GM19023 (cell line): ENCODE measurements around the gene TMEM8B.
"Not testable (repeated sequence)": the region's sequence is repeated elsewhere in the genome, so short reads cannot be mapped to it uniquely, and the experiment has no call there.

ENCODE experiments used
- ATAC-seq: cut with Tn5 transposase; IDR thresholded peaks from one replicate; pipeline ENCODE4 v1.9.1; 2021; ENCODE audit warnings: mild to moderate bottlenecking, moderate library complexity; ENCODE audit not compliant: unreplicated experiment

TMEM8B gene

GRCh38 chr9:35862328-35862727 is 33.3 kb downstream of the TMEM8B start:
- no peak for ATAC-seq

GRCh38 chr9:35863583-35863982 is 34.6 kb downstream of the TMEM8B start:
- ATAC-seq = no peak

GRCh38 chr9:35864695-35865255 is 35.7 kb downstream of the TMEM8B start:
- ATAC-seq = no peak

- ATAC-seq = no peak
These were observed 38.5 kb downstream of the TMEM8B start for GRCh38 chr9:35867538-35867937.

GRCh38 chr9:35868933-35869332 is 39.9 kb downstream of the TMEM8B start:
- ATAC-seq = no peak

GRCh38 chr9:35869621-35870216 is 40.7 kb downstream of the TMEM8B start:
- no peak for ATAC-seq

GRCh38 chr9:35870351-35870923 is 41.4 kb downstream of the TMEM8B start, which contains the start of gene OR13J1:
Gene OR13J1, minus strand, starts transcription at chr9:35870401. Its CDS starts 0 bp downstream, at chr9:35870401.
- ATAC-seq = no peak

GRCh38 chr9:35871545-35871944 is 42.5 kb downstream of the TMEM8B start:
- no peak for ATAC-seq

GRCh38 chr9:35872505-35872904 is 43.5 kb downstream of the TMEM8B start:
- ATAC-seq = no peak

- no peak for ATAC-seq
These were observed 53.3 kb downstream of the TMEM8B start for GRCh38 chr9:35882263-35882848.

- ATAC-seq = no peak
These were observed 54.0 kb downstream of the TMEM8B start for GRCh38 chr9:35882996-35883395.

- ATAC-seq = not testable (repeated sequence)
These were observed 55.9 kb downstream of the TMEM8B start for GRCh38 chr9:35884908-35885307.

- no peak for ATAC-seq
These were observed 62.6 kb downstream of the TMEM8B start for GRCh38 chr9:35891646-35892045.

GRCh38 chr9:35892051-35892450 is 63.0 kb downstream of the TMEM8B start:
- ATAC-seq = no peak

GRCh38 chr9:35896570-35896969 is 67.5 kb downstream of the TMEM8B start:
- ATAC-seq = no peak

GRCh38 chr9:35897376-35898099 is 68.5 kb downstream of the TMEM8B start:
- ATAC-seq = not testable (repeated sequence)

GRCh38 chr9:35898337-35898736 is 69.3 kb downstream of the TMEM8B start:
- ATAC-seq = no peak

GRCh38 chr9:35899021-35899420 is 70.0 kb downstream of the TMEM8B start:
- no peak for ATAC-seq

- no peak for ATAC-seq
These were observed 74.0 kb downstream of the TMEM8B start for GRCh38 chr9:35903049-35903448.

GRCh38 chr9:35904338-35904737 is 75.3 kb downstream of the TMEM8B start:
- no peak for ATAC-seq

- no peak for ATAC-seq
These were observed 76.2 kb downstream of the TMEM8B start for GRCh38 chr9:35905051-35905781.
